Mesothelial cell of epicardium (in vitro differentiated cells): ENCODE data around the gene MLST8. TPM values are rescaled to one million over a fixed set of nuclear protein-coding genes. Genes with fewer than 3 reads are reported as not detected.

Source experiments
- DNase-seq, 2 experiments: peaks; one replicate each; pipeline ENCODE4 v3.0.0; 2021; ENCODE audit warnings: low spot score in 2 of 2; ENCODE audit not compliant: unreplicated experiment in 2 of 2
- H3K27ac Mint-ChIP-seq: 2 replicates; pipeline ENCODE4 v1.8.0; 2021; ENCODE audit warnings: mixed read lengths
- H3K27me3 Mint-ChIP-seq: 2 replicates; pipeline ENCODE4 v1.8.0; 2021; ENCODE audit warnings: low read depth, mixed read lengths
- H3K36me3 Mint-ChIP-seq: 2 replicates; pipeline ENCODE4 v1.8.0; 2021; ENCODE audit warnings: mixed read lengths
- H3K4me1 Mint-ChIP-seq: 2 replicates; pipeline ENCODE4 v1.8.0; 2021; ENCODE audit warnings: mixed read lengths
- H3K4me3 Mint-ChIP-seq: 2 replicates; pipeline ENCODE4 v1.8.0; 2021; ENCODE audit warnings: mild to moderate bottlenecking, moderate library complexity, mixed read lengths
- H3K9me3 Mint-ChIP-seq: 2 replicates; pipeline ENCODE4 v1.8.0; 2021; ENCODE audit warnings: mixed read lengths
- CTCF ChIP-seq: fragments of 200-600 bp; sonication (generic); IDR thresholded peaks from one replicate; pipeline ENCODE4 v1.5.0; 2021; ENCODE audit warnings: antibody characterized with exemption; ENCODE audit not compliant: unreplicated experiment
- total RNA-seq: library from RNA; stranded (reverse); gene quantifications from 3 replicates; pipeline ENCODE4 v1.2.1, GENCODE V29; 2021

Gene MLST8
- total RNA-seq, 1 donor from 2014 or later = 45.9 TPM

DNA sequence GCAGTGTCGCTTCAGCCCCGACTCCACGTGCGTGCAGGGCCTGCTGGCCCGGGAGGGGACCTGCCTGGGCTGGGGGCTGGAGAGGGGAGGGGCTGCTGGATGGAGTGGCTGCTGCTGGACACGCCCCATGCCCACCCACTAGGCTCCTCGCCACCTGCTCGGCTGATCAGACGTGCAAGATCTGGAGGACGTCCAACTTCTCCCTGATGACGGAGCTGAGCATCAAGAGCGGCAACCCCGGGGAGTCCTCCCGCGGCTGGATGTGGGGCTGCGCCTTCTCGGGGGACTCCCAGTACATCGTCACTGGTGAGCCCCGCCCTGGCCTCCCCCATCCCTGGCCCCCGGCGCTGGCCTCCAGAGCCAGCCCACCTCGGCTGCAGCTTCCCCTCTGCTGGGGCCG is 3.1 kb downstream of the MLST8 start:
- H3K36me3 Mint-ChIP-seq = peaks cover 6% of the 10 kb centered on the region
- H3K27ac Mint-ChIP-seq = no peak overlapping the region
- no peak overlapping the region for H3K4me3 Mint-ChIP-seq

DNA sequence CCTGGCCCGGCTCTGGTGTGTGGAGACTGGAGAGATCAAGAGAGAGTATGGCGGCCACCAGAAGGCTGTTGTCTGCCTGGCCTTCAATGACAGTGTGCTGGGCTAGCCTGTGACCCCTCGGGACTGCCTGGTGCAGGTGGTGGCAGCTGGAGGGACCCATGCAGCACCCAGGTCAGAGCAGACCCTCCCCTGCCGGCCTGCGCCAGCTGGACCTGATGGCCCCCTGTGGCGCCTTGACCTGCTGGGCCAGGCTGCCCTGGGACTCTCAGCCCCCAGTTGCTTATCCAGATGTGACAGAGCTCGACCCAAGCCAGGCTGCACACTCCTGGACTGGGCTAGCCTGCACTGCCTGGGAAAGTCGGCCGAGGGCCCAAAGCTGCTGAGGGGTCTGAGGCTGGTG is 3.5 kb downstream of the MLST8 start:
- Mint-ChIP-seq H3K27ac (no peak overlapping the region), H3K4me1 (peaks cover 24% of the 10 kb centered on the region), H3K4me3 (no peak overlapping the region), H3K9me3 (no peaks in the 10 kb centered on the region), H3K36me3 (peaks cover 6% of the 10 kb centered on the region), H3K27me3 (no peaks in the 10 kb centered on the region)
- DNase-seq = no peak
- no peak for TF ChIP-seq CTCF

More for the DNA sequence above, 3.1 kb downstream of the MLST8 start:
- DNase-seq = no peak
- no peak for TF ChIP-seq CTCF
- peaks cover 20% of the 10 kb centered on the region for H3K4me1 Mint-ChIP-seq
- H3K9me3 Mint-ChIP-seq = no peaks in the 10 kb centered on the region
- no peaks in the 10 kb centered on the region for H3K27me3 Mint-ChIP-seq

DNA sequence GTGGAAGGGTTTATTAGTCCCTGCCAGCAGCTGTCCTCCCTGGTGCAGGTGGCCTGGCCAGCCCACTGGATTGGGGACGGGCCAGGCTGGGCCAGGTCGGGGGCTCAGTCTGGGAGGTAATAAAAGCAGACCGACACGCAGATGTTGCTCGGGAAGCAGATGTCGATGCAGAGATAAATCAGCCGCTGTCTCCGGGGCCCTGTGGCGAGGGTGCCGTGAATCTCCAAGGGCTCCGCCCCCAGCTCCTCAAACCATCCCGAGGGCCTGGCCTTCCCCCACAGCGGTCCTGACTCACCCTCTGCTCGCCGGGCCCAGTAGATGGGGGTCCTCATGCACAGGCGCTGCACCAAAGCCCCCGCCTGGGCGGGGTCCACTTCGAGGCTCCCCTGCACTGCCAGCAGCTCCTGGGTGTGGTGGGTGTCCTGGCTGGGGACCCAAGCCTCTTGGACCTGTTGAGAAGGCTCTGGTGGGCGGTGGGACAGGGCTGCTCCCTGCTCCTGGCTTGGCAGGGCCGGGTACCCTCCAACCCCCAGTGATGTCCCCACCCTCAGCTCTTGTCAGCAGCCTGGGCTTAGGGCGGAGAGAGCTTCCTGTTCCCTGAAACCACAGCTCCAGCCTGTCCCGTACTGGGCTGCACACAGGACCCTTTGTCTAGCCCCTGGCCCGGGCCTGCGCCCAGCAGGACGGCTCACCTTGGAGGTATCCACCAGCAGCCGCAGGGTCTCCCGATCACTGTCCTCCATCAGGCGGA is 4.2 kb downstream of the MLST8 start:
- peaks cover 22% of the 10 kb centered on the region for H3K4me1 Mint-ChIP-seq
- no peaks in the 10 kb centered on the region for H3K9me3 Mint-ChIP-seq

DNA sequence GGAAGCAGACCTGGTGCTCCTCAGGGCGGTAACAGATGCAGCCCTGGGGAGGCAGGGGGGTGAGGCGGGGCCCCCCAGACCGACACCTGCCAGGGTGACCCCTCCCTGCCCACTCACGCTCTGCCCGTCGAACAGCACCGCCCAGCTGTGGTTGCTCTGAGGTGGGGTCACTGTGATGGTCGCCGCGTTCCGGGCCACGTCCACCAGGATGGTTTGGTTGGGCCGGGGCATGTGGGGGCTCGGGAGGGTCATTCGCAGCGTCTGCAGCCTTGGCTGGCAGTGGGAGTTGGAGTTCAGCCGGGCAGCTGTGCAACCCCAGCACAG is 4.7 kb downstream of the MLST8 start:
- Mint-ChIP-seq H3K9me3 (no peaks in the 10 kb centered on the region), H3K4me3 (no peak overlapping the region), H3K27me3 (no peaks in the 10 kb centered on the region), H3K36me3 (peaks cover 6% of the 10 kb centered on the region), H3K27ac (no peak overlapping the region), H3K4me1 (peaks cover 19% of the 10 kb centered on the region)
- TF ChIP-seq CTCF = no peak
- peak in 1 of 2 experiments; percentile 20 for DNase-seq

More for the DNA sequence above, 4.2 kb downstream of the MLST8 start:
- no peak for DNase-seq
- Mint-ChIP-seq H3K4me3 (no peak overlapping the region), H3K27ac (no peak overlapping the region), H3K27me3 (no peaks in the 10 kb centered on the region), H3K36me3 (peaks cover 6% of the 10 kb centered on the region)
- no peak for TF ChIP-seq CTCF

DNA sequence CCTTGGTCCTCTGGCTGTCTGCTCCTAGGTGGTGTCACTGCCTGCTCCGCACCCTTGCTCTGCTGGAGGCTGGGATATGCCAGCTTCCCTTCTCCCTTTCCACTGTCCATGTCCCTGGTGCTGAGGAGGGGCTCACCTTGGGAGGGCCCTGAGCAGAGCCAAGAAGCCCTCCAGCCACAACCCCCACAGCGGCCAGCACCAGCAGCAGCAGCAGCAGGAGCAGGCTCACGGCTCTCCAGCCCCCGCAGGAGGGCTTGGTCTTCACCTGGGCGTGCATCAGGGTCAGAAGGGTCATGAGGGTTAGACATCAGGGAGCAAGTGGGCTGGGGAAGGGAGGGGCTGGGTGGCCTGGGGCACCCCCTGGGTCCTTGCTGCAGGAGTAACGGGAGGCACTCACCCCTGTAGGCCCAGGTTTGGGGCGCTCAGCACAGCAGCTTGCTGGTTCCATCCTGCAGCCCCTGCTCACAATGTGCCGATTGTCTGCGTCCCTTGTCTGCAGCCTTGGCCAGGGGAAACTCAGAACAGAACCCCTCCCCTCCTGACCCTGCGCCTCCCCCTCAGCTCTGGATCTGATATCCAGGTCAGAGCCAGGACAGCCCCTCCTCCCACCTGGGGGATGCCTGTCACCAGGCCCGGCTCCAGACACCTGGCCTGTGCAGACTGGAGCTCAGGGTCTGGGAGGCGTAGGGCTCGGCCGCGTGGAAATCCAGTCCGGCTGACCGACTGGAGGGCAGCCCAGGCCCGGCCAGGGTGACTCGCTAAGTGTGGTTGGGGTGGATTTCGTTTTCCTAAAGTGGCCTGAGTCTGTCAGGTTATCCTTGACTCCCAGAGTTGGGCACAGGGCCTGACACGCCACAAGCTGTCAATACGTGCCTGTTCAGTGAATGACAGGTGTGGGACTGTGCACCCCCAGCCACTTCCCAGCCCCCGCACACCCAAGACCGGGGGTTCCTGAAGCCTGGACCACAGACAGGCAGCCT is 5.4 kb downstream of the MLST8 start, which contains the start of gene BRICD5:
BRICD5 (minus strand) TSS at position 478 of the 980 bp plus-strand sequence; CDS start at position 448, 30 bp downstream.
- no peak for DNase-seq
- no peak within 1 kb of the TSS for H3K4me3 Mint-ChIP-seq
- no peaks in the 10 kb centered on the region for H3K27me3 Mint-ChIP-seq
- H3K36me3 Mint-ChIP-seq = peaks cover 6% of the 10 kb centered on the region
- H3K27ac Mint-ChIP-seq = no peak within 1 kb of the TSS
- TF ChIP-seq CTCF = no peak
- peaks cover 21% of the 10 kb centered on the region for H3K4me1 Mint-ChIP-seq
- no peaks in the 10 kb centered on the region for H3K9me3 Mint-ChIP-seq
